Stimulated activated naive CD4-positive, alpha-beta T cell (primary cell): ENCODE data around the gene ITFG2.
A peak's percentile ranks its signal among the peaks of the same experiment; 100 is the strongest.

Source experiments
- DNase-seq, 6 experiments: peaks; one replicate each; lab custom pipeline; 2025; lab: John Stamatoyannopoulos, UW

Gene ITFG2

DNA sequence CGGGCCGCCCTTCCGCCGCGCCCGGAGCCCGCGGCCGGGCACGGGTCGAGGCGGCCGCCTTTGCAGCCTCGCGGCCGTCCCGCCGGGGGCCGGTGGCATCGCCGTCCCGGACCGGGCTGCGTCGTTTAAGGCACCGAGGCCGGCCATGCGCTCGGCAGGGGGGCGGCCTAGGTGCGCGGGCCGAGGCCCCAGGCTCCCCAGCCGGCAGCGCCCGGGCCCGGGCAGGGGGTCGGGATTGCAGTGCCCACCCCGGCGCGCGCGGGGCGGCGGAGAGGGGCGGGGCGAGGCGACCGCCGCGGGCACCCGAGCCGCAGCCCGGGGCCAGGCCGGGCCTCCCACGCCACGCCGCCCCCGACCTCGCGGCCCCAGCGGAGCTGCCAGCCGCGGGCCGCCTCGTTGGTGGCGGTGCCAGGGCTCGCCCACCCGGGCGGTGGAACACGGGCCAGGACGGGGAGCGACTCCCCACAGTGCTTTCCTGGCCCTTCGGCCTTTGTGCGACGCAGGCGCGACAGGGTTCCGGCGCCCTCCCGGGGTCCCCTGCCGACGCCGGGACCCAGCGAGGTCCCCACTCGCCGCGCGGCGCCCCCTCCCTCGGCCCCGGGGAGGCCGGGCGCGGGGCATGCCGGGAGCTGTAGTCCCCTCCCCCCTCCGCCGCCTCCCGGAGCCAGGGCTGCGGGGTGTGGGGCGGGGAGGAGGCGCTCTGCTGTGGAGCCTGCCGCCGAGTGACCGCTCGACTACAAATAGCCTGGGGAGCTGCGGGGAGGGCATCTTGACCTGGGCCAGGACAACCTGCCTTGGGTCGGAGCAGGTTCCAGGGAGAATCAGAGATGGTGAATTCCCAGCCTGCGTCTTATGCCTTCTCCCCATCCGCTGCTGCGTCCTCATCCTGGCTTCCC, 16.9 kb upstream of the ITFG2 start:
- peak; percentile 43 to 73 (median 68) for DNase-seq

DNA sequence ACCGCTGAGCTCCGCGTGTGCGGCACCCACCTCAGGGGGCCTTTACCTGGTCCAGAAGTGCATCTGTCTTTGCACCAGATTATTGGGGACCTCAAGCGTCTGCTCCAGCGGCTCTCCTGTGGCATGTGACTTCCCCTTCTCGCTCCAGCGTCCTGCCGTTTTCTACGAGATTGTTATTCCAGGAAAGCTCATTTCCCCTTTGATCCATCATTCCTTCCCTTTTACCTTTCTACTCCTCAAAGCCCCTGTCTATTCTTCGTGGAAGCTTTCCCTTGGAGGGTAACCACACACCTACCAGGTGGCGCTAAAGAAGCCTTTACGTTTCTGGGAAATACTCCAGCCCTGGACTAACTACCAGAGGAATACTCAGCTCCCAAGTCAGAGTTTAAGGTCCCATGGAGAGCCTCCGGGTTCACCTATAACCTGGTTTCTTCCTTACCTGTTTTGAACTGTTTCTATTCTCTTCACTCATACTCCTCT, 16.2 kb upstream of the ITFG2 start:
- no peak for DNase-seq

DNA sequence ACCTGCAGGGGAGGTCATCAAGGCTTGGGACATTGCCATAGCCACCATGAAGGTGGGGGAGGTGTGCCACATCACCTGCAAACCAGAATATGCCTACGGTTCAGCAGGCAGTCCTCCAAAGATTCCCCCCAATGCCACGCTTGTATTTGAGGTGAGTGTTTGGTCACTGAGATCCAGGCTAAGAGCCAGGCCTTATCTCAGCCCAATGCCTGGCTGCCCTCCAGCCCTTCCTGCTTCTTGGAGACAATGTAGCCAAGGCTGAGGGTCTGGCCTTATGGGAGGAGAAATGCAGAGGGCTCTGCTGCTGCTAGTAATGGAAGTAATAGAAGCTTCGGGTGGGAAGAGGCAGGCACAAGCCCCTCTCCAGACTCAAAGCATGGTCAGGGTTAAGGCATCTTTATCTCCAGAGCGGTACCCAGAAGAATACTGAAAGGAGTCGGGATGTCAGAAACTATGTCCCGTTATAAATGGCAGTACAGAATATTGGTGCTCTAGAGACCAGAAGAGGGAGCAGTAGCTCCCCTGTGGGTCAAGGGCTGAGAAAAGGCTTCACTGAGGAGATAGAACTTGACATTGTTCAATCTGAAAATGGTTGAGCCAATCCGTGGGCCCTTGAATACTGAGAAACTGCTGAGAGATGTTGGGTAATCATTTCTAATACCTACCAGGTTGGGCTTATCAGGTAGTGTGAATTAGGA, 14.6 kb upstream of the ITFG2 start:
- DNase-seq = no peak

DNA sequence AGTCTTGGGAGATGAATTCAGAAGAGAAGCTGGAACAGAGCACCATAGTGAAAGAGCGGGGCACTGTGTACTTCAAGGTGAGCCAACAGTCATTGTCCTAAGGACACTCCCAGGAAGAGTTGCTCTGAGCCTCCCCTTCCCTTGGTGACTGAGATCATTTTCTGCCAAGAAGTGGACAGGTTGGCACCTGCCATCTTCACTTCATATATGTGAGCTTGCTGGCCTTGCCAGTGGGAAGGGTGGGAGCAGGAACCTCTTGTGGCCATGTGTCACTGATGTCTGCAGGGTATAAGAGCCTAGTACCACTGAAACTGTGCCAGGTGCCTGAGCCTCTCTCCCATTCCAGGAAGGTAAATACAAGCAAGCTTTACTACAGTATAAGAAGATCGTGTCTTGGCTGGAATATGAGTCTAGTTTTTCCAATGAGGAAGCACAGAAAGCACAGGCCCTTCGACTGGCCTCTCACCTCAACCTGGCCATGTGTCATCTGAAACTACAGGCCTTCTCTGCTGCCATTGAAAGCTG, 12.4 kb upstream of the ITFG2 start:
- DNase-seq = no peak

DNA sequence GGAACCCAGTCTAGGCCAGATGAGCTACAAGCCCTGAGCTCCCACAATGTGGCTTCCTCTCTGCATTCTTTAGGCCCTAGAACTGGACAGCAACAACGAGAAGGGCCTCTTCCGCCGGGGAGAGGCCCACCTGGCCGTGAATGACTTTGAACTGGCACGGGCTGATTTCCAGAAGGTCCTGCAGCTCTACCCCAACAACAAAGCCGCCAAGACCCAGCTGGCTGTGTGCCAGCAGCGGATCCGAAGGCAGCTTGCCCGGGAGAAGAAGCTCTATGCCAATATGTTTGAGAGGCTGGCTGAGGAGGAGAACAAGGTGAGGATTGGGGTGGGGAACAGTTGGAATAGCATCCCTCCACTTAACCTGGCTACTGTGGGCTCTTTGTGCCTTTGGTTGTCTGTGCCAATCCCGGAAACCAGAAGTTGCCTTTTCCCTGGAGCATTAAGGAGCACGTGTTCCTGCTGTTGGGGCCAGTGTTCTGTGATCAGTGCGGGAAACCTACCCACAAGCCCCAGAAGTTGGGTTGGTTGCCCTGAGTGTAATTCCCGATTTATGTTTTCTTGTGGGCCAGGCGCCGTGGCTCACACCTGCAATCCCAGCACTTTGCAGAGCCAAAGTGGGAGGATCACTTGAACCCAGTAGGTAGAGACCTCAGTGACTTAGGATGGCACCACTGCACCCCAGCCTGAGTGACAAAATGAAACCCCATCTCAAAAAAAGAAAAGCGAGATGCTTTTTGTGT, 11.3 kb upstream of the ITFG2 start:
- DNase-seq = no peak

DNA sequence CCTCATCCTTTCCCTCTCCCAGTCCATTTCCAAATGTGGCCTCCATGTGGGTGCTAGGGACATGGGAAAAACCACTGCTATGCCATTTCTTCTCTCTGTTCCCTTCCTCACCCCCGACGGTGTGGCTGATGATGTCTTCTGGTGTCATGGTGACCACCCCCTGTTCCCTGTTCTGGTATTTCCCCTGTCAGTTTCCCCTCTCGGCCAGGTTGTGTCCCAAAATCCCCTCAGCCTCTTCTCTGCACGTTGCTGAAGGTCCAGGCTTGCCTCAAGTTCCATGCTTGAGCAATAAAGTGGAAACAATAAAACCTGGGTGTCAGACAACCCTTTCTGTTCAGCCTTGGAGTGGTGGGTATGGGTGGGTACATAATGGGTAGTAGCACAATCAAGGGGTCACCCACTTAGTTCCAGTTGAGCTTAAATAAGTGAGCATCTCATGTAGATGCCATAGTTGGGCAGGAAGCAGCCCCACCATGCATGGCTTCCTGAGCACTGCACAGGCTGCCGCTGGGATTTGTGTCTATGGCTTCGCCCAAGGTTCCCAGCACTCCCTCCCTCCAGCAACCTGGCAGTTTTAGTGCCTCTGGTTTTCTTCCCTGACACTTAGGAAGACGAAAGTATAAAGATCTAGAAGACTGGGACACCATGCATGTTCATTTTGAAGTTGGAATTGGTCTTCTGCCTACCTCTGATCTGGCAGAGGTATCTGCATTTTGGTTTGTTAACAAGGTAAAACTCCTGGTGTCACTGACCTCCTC, 8.7 kb upstream of the ITFG2 start:
- no peak for DNase-seq

DNA sequence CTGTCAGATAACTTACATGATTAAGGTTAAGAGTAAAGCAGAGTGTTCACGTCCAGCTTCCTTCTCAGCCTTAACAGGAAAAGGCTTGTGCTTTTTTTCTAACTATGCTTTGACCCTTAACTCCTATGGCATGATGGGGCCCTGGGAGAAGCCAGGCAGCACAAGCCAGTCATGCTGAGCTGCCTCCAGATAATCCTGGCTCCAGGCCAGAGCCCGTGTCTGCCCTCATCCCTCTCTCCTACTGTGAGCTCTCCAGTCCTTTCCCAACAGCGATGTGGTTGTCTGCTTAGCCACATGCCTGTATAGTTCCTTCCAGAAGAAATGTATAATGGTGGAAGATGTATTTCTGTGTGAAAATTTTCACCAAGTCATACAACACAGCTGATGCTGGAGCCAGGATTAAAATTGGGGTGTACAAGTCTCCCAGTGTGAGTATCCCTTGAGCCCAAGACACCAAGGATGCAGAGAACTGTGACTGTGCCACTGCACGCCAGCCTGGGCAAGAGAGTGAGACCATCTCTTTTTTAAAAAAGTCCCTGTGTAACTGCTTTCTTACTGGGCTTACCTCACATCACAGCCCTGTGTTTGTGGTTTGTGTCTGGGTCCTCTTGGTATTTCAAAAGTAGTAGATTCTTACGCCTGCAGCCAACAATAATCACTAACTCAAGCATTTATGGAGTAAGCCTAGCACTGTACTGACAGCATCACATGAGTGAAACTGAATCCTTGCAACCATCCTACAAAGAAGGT, 7.9 kb upstream of the ITFG2 start:
- no peak for DNase-seq

DNA sequence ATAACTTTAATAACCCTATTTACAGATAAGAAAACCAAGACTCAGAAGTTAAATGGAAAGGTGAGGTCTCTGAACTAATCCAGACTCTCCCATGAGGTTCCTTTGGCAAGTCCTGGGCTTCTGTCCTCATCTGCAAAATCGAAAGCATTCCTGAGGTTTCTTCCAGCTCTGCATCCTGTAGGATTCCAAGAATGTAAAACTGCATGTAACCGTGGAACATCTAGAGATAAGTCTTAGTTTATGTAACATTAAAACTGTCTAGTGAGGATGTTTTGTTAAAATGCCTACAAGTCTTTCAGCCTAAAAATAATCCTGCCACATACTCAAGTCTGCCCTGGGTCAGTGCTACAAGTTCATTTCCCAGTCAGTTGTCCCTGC, 7.3 kb upstream of the ITFG2 start:
- no peak for DNase-seq

DNA sequence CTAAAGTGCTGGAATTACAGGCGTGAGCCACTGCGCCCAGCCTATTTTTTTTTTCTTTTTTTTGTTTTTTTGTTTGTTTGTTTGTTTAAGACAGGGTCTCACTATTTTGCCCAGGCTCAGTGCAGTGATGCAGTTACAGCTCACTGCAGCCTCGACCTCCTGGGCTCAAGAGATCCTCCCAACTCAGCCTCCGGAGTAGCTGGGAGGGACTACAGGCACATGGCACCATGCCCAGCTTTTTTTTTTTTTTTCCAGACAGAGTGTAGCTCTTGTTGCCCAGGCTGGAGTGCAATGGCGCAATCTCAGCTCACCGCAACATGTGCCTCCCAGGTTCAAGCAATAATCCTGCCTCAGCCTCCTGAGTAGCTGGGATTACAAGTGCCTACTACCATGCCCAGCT, 5.8 kb upstream of the ITFG2 start:
- no peak for DNase-seq

DNA sequence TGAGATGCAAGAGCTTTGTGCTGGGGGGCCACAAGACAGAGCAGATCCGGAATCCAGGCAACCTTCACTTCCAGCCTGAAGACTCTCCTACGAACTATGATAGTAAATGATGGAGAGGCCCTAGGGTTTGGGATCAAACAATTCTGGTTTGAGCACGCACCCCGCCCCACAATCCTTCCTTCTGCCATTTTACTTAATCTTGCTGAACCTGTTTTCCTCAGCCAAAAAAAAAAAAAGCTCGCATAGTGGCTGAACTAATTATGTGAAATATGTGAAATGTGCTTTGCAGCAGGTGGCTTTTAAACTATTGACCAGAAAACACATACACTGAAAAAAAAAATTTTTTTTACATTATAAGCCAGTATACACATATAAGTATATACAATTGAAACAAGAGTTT, 667 bp upstream of the ITFG2 start:
- no peak for DNase-seq

DNA sequence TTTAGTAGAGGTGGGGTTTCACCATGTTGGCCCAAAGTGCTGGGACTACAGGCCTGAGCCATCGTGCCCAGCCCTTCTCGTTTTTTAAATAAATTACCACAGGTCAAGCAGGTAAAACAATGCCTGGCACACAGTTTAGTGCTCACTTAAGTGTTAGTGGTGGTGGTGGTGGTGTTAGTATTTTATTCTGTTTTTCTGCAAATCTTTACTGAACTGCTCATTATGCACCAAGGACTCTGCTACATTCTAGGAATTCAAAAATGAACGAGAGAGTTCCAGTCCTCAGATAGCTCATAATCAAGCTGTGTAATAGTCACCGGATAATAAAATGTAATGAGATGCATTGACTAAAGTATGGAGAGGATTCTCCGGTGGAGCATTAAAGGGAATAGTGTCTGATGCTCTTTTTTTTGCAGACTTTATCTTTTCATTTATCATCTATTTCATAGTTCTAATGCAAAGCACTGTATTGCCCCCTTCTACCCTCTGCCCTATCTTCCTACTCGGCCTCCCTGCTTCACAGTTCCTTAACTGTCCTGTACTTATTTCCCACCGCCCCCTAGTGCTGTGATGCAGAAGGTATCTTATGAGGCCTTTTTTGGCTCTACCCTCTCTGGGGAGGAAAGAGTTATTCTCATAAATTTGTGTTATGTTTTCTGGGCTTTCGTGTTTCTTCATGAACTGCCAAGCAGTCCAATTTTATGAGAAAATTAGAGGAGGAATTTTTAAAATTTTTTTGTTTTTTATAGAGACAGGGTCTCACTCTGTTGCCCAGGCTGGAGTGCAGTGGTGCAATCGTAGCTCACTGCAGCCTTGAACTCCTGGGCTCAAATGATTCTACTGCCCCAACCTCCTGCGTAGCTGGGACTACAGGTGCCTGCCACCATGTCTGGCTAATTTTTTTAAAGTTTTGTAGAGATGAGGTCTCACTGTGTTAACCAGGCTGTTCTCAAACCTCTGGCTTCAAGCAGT, 1.0 kb downstream of the ITFG2 start:
- peak in 5 of 6 experiments; percentile 9 to 43 (median 26) for DNase-seq

DNA sequence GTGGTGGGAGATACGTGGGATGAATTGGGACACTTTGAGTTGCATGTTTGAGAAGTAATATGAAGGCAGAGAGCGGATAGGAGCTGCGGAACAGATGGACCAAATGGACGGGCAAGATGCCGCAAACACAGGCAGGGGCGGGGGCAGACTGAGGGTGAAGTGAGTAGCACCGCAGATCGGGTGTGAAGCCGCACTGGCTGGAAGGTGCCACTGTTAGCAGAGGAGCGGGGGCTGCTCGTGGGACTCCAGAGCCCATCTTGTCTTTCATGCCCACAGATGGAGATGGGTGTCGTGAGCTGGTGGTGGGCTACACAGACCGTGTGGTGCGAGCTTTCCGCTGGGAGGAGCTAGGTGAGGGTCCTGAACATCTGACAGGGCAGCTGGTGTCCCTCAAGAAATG, 7.3 kb downstream of the ITFG2 start:
- no peak for DNase-seq

DNA sequence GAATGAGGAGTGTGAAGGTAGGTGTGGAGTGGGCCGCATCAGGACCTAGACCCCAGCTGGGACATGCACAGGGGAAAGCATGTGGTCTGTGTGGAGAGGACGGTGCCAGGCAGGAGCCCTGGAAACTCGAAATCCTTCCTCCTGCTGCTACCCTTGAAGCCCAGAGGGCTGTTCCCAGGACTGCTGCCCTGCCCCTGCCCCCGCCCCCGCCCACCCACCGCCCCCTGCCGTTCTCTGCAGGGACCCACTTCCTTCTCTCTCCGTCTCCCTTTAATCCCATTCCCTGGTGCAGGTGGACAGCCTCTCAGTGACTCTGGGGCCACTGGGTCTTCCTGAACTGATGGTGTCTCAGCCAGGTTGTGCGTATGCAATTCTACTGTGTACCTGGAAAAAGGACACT, 8.0 kb downstream of the ITFG2 start:
- no peak for DNase-seq

DNA sequence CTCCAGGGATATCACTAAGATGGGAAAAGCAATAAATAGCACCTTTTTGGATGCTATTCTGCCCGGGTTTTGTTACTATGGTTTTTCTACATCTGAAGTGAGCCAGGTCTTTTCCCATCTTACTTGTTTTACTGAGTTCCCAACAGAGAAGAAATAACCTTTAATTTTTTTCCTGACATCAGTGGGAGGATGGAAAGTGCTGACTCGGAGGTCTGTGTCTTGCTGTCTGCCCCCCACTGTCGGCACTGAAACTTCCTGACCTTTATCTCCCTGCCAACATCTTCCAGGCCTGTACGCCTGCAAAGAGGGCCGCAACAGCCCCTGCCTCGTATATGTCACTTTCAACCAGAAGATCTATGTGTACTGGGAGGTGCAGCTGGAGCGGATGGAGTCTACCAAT, 11.0 kb downstream of the ITFG2 start:
- no peak for DNase-seq

DNA sequence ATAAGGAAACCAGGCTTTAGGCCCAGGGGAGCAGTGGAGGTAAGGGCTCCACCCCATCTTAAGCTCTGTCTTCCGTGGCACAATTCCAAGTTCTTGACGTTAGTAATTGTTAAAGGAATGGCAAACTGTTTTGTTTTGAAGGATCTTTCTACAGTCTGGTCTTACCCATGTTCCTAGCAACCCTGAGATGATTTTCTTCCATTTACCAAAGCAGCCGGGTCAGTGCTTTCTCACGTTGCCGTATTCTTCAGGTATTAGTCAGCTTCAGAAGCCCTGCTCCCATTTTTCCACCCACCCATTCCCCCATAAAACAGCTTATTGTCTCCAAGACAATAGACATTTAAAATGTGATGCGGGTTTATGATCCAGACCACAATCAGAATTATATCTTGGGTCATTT, 12.1 kb downstream of the ITFG2 start:
- DNase-seq = no peak

DNA sequence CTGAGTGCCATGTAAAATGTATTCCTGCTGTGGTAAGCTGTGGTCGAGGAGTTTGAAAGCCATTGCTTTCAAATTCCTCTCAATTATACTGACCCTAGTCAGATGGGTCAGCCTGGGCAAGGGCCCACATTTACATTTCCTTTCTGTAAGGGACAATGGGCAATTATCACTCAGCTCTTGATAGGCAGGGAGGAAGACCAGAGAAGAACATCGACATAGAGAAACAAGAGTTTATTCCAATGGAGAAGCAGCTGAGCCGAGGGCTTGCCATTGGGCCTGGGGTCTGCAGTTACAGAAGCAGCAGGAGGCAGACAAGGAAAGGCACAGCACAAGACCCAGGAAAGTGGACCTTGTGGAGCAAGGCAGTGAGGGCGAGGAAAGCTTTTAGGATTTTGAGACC, 12.7 kb downstream of the ITFG2 start:
- no peak for DNase-seq

DNA sequence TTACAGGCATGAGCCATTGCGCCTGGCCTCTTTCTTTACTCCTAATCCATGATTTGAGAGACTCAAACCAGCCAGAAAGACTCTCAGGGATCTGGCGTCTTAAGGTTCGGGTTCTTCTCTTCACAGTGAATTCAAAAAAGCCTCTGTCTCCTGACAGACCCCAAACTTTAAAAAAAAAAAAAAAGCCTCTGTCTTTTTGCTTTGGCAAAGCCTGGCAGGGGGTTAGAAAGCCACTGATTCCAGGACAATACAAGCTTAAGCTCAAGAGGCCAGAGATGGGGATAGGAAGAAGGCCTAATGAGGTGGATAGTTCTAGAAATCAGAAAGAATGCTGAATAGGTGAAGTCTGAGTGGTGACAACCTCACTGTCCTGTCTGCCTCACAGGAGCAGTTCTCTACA, 13.6 kb downstream of the ITFG2 start:
- no peak for DNase-seq

DNA sequence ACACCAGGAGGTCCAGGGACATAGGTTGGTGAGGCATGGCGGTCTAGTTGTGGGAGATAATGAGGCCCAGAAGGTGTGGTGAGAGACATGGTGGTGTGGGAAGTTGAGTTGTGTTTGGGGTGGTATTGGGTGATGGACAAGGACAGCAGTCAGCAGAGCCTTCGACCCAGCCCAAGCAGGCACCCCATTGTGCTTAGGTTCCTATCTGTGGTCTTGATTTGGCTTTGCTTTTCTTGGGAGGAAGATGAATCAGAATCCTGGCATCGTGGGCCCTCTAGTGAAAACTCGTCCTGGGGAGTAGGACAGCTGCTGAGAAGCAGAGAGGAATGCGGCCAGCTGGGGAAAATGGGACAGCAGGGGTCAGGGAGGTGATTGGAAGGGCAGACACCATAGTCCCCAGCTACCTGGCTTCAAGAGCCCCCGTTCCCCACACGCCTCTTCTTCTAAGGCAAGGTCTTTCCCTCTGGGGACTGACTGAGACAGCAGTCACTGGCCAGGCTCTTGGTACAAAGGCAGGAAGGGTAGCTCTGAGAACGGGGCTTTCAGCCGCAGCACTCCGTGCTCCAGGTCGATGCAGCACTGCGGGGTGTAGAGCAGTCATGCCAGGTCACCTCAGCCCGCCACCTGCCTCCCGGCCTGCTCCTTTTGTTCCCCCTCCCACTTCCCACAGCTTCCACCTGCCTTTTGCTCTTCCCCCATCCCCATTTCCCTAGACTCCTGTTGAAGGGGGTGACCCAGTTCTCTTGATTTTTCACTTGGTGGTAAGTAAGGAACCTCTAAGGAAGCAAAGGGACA, 14.4 kb downstream of the ITFG2 start:
- no peak for DNase-seq

DNA sequence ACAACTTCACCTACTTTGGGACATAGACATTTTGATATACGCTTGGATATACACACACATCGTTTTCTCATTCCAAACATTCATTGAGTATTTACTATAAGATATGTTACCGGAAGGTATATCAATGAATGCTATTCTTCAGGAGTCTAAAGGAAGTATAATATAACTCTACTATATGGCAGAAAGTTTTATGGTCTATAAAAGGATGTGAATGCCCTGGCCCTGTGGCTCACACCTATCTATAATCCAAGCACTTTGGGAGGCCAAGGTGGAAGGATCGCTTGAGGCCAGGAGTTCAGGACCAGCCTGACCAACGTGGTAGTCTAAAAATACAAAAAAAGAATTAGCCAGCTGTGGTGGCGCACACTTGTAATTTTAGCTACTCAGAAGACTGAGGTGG, 16.8 kb downstream of the ITFG2 start:
- no peak for DNase-seq
